Ovary (tissue), 3 donors: ENCODE results near the gene FBXO8.

Source experiments
- EP300 ChIP-seq: sonication (generic); formaldehyde crosslinking; IDR thresholded peaks from one replicate; pipeline ENCODE4 v1.6.1; 2017; ENCODE audit warnings: antibody characterized with exemption
- TF ChIP-seq, protein P1 (sequence below), 3 donors: fragments of 450-650 bp in 2 of 3; fragments of 200-600 bp in 1 of 3; IDR thresholded peaks; one replicate each; pipeline versions ENCODE4 v1.5.1 to v1.8.0; 2016 to 2022; ENCODE audit warnings: antibody characterized with exemption in 3 of 3, mild to moderate bottlenecking in 1 of 3
- donor health status: DM: no; HTN: no; CAD: no.

DNA sequence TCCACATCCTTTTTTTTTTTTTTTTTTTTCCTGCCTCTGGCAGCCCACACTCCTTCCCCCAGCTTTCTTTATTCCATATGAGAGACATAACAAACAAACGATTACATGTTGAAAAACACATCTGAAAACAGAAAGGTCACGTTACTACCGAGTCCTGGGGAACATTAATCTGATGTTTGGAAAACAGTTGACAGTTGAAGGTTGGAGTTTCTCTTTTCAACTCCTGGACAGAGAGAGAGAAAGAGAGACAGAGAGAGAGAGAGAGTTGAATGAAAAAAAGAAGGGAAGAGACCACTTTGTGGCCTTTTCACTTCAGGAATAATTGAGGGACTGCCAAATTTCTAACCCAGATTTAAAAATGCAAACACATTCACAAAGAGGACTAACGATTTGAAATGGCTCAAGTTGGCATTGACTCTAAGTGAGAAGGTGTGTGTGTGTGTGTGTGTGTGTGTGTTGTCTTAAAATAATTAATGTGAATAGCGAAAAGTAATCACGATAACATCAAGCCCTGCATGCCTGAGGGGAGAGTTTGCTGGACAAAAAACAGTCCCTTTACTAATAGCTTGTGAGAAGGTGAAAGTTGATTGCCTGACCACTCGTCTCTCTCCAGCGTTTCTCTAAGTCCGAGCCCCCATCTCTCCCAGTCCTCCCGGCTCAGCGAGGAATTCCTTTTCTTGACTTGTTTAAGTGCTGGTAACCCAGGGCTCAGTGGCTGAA, 67.3 kb downstream of the FBXO8 start:
- TF ChIP-seq EP300: no peak
- TF ChIP-seq, protein P1, sequence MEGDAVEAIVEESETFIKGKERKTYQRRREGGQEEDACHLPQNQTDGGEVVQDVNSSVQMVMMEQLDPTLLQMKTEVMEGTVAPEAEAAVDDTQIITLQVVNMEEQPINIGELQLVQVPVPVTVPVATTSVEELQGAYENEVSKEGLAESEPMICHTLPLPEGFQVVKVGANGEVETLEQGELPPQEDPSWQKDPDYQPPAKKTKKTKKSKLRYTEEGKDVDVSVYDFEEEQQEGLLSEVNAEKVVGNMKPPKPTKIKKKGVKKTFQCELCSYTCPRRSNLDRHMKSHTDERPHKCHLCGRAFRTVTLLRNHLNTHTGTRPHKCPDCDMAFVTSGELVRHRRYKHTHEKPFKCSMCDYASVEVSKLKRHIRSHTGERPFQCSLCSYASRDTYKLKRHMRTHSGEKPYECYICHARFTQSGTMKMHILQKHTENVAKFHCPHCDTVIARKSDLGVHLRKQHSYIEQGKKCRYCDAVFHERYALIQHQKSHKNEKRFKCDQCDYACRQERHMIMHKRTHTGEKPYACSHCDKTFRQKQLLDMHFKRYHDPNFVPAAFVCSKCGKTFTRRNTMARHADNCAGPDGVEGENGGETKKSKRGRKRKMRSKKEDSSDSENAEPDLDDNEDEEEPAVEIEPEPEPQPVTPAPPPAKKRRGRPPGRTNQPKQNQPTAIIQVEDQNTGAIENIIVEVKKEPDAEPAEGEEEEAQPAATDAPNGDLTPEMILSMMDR (IDR thresholded peaks at IDR 0.05): no peak
